Suprapubic skin (tissue), 4 donors: ENCODE measurements around the gene HDGFL1. TPM values are rescaled to one million over a fixed set of nuclear protein-coding genes. Genes with fewer than 3 reads are reported as not detected.

Experiments used
- DNase-seq, 2 donors: peaks; one replicate each; pipeline ENCODE4 v3.0.0-alpha.2; 2019; ENCODE audit warnings: low spot score in 2 of 2
- H3K27ac ChIP-seq: fragments of 200-600 bp; sonication (generic); one replicate; pipeline ENCODE4 v1.5.1; 2019
- H3K27me3 ChIP-seq: fragments of 200-600 bp; sonication (generic); one replicate; pipeline ENCODE4 v1.5.1; 2019
- H3K36me3 ChIP-seq: fragments of 200-600 bp; sonication (generic); one replicate; pipeline ENCODE4 v1.5.1; 2019
- H3K4me1 ChIP-seq: fragments of 200-600 bp; sonication (generic); one replicate; pipeline ENCODE4 v1.5.1; 2019
- H3K4me3 ChIP-seq: fragments of 200-600 bp; sonication (generic); one replicate; pipeline ENCODE4 v1.5.1; 2019; ENCODE audit warnings: mild to moderate bottlenecking
- H3K9me3 ChIP-seq: fragments of 200-600 bp; sonication (generic); one replicate; pipeline ENCODE4 v1.5.1; 2019
- EP300 ChIP-seq: sonication (generic); formaldehyde crosslinking; IDR thresholded peaks from one replicate; pipeline ENCODE4 v1.6.1; 2017; ENCODE audit warnings: antibody characterized with exemption
- POLR2A ChIP-seq, 2 donors: fragments of 450-650 bp; IDR thresholded peaks; one replicate each; pipeline ENCODE4 v1.6.1; 2017; ENCODE audit warnings: antibody characterized with exemption in 2 of 2, mild to moderate bottlenecking in 2 of 2, moderate library complexity in 2 of 2
- POLR2AphosphoS5 ChIP-seq, 3 donors: sonication (generic); formaldehyde crosslinking; IDR thresholded peaks; one replicate each; pipeline ENCODE4 v1.6.1; 2017; ENCODE audit warnings: antibody characterized with exemption in 3 of 3
- WGBS: methylation state at CpG from one replicate; pipeline ENCODE4 v1.1.5; 2018; 5-methylcytosine and 5-hydroxymethylcytosine counted together
- total RNA-seq, 4 donors: library from RNA; depleted of rRNA; stranded (reverse); fragments of >200 nt; gene quantifications; one replicate each; pipeline ENCODE4 v1.1.0, GENCODE V29; 2016
- TF ChIP-seq, protein P1 (sequence below), 2 donors: fragments of 200-600 bp in 1 of 2; fragments of 450-650 bp in 1 of 2; sonication (generic) in 1 of 2; IDR thresholded peaks; one replicate each; pipeline ENCODE4 v1.5.1; 2016 to 2019; ENCODE audit warnings: antibody characterized with exemption in 2 of 2, mild to moderate bottlenecking in 1 of 2, moderate library complexity in 1 of 2

The HDGFL1 gene
- total RNA-seq, 4 donors from 2014 or later = not detected

DNA sequence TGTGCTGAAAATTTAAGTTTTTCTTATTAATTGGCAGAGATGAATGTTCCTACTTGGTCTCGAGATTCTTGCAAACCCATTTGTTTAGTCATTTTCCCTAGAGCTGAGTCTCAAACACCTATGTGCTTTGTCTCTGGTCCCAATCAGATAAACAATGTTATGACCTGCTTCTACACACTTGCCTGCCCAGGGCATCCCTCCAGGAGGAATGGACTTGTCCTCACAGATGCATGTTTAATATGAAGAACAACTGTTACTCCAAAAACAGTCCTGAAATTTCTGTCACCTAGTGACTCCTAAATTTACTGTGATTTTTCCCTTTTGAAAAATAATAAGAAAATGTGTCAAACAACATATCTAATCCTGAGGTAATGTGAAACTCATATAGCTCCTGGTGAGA is 43.7 kb downstream of the HDGFL1 start:
- 54% methylated on average over 1 of the region's 1 CpG for WGBS
- Histone ChIP-seq H3K9me3 (peaks cover under 1% of the 10 kb centered on the region), H3K4me3 (no peak overlapping the region), H3K27ac (no peak overlapping the region), H3K4me1 (peaks cover 7% of the 10 kb centered on the region), H3K36me3 (no peaks in the 10 kb centered on the region), H3K27me3 (no peaks in the 10 kb centered on the region)
- TF ChIP-seq POLR2AphosphoS5 (IDR thresholded peaks at IDR 0.05) (no peak), EP300 (no peak), POLR2A (IDR thresholded peaks at IDR 0.05) (no peak)
- TF ChIP-seq, protein P1, sequence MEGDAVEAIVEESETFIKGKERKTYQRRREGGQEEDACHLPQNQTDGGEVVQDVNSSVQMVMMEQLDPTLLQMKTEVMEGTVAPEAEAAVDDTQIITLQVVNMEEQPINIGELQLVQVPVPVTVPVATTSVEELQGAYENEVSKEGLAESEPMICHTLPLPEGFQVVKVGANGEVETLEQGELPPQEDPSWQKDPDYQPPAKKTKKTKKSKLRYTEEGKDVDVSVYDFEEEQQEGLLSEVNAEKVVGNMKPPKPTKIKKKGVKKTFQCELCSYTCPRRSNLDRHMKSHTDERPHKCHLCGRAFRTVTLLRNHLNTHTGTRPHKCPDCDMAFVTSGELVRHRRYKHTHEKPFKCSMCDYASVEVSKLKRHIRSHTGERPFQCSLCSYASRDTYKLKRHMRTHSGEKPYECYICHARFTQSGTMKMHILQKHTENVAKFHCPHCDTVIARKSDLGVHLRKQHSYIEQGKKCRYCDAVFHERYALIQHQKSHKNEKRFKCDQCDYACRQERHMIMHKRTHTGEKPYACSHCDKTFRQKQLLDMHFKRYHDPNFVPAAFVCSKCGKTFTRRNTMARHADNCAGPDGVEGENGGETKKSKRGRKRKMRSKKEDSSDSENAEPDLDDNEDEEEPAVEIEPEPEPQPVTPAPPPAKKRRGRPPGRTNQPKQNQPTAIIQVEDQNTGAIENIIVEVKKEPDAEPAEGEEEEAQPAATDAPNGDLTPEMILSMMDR (IDR thresholded peaks at IDR 0.05) = no peak
- no peak for DNase-seq

DNA sequence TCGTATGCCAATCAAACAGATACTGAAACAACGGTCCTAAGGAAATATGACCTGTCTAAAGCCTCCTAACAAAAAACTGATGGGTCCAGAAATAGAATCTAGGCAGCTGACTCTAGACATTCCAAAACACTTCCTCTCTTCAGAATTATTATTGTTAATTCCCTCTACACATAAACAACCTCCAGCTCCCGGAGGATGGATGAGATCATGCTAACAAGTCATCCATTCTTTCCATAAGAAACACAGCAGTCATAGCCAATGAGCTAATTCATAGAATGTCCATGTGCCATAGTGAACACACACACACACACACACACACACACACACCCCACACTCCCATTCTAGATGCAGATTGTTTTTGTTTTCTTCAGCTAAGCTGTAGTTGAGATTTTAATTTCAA is 44.3 kb downstream of the HDGFL1 start:
- H3K27me3 ChIP-seq = no peaks in the 10 kb centered on the region
- no peaks in the 10 kb centered on the region for H3K36me3 ChIP-seq
- TF ChIP-seq, protein P1 (IDR thresholded peaks at IDR 0.05) = no peak
- TF ChIP-seq POLR2A (IDR thresholded peaks at IDR 0.05) = no peak
- TF ChIP-seq POLR2AphosphoS5 (IDR thresholded peaks at IDR 0.05) = no peak
- TF ChIP-seq EP300 = no peak
- H3K9me3 ChIP-seq = peaks cover 6% of the 10 kb centered on the region
- H3K4me3 ChIP-seq = no peak overlapping the region
- H3K27ac ChIP-seq = no peak overlapping the region
- peaks cover 7% of the 10 kb centered on the region for H3K4me1 ChIP-seq
- 46% methylated on average over 3 of the region's 3 CpGs for WGBS
- no peak for DNase-seq

DNA sequence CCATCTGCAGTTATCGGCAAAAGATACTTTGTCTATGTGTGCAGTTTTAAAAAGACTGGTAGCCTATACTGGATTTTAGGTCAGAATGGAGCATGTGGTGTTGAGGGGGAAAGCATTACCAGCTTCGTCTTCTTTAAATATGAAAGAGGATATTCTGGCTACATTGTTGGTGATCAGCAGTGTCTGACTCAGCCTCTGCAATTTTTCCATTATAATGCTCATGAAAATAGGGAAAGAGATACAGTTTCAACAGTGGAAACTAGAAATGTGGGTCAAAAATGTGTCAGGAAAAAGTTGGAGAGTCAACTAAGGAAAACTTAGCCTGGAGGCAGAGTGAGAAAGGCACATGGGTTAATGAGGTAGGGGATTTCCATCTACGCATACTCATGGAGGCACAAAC is 45.2 kb downstream of the HDGFL1 start:
- no peaks in the 10 kb centered on the region for H3K36me3 ChIP-seq
- H3K4me3 ChIP-seq = no peak overlapping the region
- H3K27ac ChIP-seq = no peak overlapping the region
- DNase-seq = no peak
- TF ChIP-seq, protein P1 (IDR thresholded peaks at IDR 0.05) = no peak
- TF ChIP-seq EP300 = no peak
- TF ChIP-seq POLR2A (IDR thresholded peaks at IDR 0.05) = no peak
- TF ChIP-seq POLR2AphosphoS5 (IDR thresholded peaks at IDR 0.05) = no peak
- WGBS = 84% methylated on average over 3 of the region's 3 CpGs
- peaks cover 6% of the 10 kb centered on the region for H3K9me3 ChIP-seq
- H3K4me1 ChIP-seq = peaks cover 7% of the 10 kb centered on the region
- no peaks in the 10 kb centered on the region for H3K27me3 ChIP-seq

DNA sequence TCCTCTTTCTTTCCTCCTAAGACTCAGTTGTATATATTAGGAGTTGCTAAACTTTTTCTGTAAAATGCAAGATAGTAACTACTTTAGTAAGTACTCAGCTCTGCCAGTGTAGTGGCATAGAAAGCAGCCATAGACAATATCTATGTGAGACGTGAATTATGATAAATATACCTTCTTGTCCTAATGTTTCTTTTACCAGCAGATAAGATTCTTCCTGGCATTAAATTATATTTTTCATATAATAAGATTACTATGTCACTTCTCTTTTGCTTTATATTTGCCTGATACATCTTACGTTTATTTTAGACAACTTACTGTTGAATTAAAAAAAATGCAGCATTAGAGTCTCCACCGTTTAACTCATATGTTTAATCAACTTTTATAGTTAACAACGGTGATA is 51.7 kb downstream of the HDGFL1 start:
- Histone ChIP-seq H3K36me3 (no peaks in the 10 kb centered on the region), H3K4me3 (no peak overlapping the region), H3K9me3 (peaks cover 6% of the 10 kb centered on the region), H3K4me1 (no peaks in the 10 kb centered on the region), H3K27me3 (no peaks in the 10 kb centered on the region), H3K27ac (no peak overlapping the region)
- TF ChIP-seq POLR2AphosphoS5 (IDR thresholded peaks at IDR 0.05) (no peak), POLR2A (IDR thresholded peaks at IDR 0.05) (no peak), EP300 (no peak)
- TF ChIP-seq, protein P1 (IDR thresholded peaks at IDR 0.05) = no peak
- no peak for DNase-seq
- WGBS = 86% methylated on average over 4 of the region's 4 CpGs
